Omental fat pad (tissue), 4 donors: Measurements from ENCODE around the gene NCF4. TPM values are rescaled to one million over a fixed set of nuclear protein-coding genes. Genes with fewer than 3 reads are reported as not detected.

ENCODE experiments used
- ATAC-seq: fragments of 150-250 bp; one replicate; pipeline ENCODE4 v1.9.1; 2016; ENCODE audit warnings: mild to moderate bottlenecking, moderate library complexity; ENCODE audit not compliant: low FRiP score
- DNase-seq: peaks from one replicate; pipeline ENCODE4 v3.0.0-alpha.2; 2019; ENCODE audit warnings: low spot score
- total RNA-seq, 4 donors: library from RNA; depleted of rRNA; stranded (reverse); fragments of >200 nt; gene quantifications; one replicate each; pipeline ENCODE4 v1.1.0, GENCODE V29; 2016
- TF ChIP-seq, protein P1 (sequence below), 3 donors: fragments of 450-650 bp; IDR thresholded peaks; one replicate each; pipeline ENCODE4 v1.5.1; 2016 to 2017; ENCODE audit warnings: antibody characterized with exemption in 3 of 3, mild to moderate bottlenecking in 3 of 3, moderate library complexity in 2 of 3

NCF4 gene
- total RNA-seq, 4 donors from 2014 or later = 31.6 to 78.8 (median 41.6) TPM

DNA sequence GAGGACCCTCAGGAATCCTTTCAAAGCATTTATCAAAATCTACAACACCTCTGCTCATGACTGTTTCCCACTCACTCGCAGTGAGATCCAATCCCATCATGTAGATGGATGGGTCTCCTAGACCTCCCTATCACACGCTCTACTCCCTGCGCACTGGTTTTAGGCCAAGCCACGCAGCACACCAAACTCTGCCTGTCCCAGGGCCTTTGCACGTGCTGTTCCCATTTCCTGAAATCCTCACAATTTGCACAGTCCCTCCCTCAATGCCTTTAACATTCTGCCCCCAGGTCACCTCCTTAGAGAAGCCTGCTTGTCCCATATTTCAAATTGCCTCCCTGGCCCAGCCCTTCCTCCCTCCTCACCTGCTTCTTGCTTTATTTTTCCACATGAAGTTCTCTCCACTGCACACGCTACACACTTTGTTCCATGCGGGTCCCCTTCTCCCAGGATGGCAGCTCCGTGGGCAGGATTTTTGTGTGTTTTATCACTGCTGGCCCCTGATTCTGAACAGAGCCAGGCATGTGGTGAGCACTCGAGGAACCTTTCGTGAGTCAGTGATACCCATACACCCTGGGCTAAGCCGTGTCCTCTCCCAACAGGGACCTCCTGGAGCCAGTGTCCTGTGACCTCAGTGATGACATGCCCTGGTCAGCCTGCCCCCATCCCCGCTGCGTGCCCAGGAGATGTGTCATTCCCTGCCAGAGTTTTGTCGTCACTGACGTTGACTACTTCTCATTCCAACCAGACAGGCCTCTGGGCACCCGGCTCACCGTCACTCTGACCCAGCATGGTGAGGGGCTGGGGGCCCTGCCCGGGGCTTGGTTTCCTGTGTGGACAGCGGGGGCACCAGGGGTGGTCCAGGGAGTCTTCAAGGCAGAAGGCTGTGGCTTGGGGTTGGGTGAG is 64.8 kb downstream of the NCF4 start:
- DNase-seq (no peak), ATAC-seq (no peak)
- TF ChIP-seq, protein P1, sequence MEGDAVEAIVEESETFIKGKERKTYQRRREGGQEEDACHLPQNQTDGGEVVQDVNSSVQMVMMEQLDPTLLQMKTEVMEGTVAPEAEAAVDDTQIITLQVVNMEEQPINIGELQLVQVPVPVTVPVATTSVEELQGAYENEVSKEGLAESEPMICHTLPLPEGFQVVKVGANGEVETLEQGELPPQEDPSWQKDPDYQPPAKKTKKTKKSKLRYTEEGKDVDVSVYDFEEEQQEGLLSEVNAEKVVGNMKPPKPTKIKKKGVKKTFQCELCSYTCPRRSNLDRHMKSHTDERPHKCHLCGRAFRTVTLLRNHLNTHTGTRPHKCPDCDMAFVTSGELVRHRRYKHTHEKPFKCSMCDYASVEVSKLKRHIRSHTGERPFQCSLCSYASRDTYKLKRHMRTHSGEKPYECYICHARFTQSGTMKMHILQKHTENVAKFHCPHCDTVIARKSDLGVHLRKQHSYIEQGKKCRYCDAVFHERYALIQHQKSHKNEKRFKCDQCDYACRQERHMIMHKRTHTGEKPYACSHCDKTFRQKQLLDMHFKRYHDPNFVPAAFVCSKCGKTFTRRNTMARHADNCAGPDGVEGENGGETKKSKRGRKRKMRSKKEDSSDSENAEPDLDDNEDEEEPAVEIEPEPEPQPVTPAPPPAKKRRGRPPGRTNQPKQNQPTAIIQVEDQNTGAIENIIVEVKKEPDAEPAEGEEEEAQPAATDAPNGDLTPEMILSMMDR (IDR thresholded peaks at IDR 0.05) = no peak

DNA sequence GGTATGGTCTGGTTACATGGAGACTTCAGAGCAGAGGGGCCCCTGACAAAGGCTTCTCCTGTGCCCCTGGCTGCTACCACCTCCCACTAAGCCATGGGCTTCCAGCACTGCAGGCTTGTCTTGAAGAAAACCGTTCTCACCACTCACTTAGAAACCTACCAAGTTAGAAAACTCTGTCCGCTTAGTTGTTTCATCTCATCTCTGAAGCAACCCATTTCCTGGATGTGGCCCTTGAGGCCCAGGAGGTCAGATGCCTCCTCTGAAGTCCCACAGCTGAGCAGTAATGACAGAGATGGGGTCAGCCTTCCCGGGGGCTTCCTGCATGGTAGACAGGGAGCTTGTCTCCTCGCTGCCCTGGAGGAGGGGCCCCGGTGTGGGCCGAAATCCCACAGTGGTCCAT is 65.5 kb downstream of the NCF4 start:
- ATAC-seq = no peak
- no peak for DNase-seq
- TF ChIP-seq, protein P1 (IDR thresholded peaks at IDR 0.05) = no peak

DNA sequence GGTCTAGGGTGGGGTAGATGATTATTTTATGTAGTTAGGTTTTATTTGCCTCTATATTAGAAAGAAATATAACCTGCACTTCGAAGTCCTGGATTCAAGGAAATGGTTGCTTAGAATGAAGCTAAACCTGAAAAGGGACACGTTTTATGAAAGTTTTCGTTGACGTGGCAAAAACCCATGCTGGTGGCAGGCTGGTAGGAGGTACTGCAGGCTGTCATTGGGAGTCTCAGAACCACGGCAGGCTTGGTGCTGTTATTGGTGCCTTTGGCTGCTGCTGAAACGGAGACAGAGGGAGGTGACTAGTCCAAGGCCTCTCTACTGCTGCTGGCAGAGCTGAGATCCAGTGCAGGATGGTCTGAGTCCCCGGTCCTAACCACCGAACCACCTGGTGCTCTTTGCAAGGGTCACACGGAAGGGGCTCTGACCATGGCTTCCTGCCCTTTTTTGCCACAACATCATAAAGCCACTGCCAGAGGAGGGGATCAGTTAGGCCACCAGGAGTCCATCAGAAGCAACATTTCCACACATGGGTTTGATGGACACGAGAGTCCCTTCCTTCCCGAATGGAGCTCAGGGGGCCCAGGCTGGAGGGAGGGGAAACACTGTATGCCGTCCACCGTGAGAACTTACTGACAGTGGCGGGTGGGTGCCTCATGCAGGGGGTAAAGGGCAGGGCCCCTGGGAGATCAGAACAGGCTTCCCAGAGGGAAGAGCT is 66.1 kb downstream of the NCF4 start:
- no peak for ATAC-seq
- no peak for DNase-seq
- TF ChIP-seq, protein P1 (IDR thresholded peaks at IDR 0.05) = no peak

Other genes starting within 250 kb of the NCF4 start
- under 1 TPM in 1 of 4 donors, not detected in 3; 0.19 TPM for gene CACNG2, start 157.3 kb upstream of the NCF4 start, total RNA-seq
- gene IFT27, start 84.9 kb upstream of the NCF4 start, total RNA-seq = 10 to 100 TPM in 2 of 4 donors, 1 to 10 TPM in 2; 4.4 to 15.8 (median 10.8) TPM
- not detected for gene PVALB, start 44.0 kb upstream of the NCF4 start, total RNA-seq
- gene CSF2RB, start 52.6 kb downstream of the NCF4 start, total RNA-seq = 10 to 100 TPM in 2 of 4 donors, 1 to 10 TPM in 2; 5.7 to 28.4 (median 17.0) TPM
- gene TST, start 158.4 kb downstream of the NCF4 start, total RNA-seq = 100 to 1,000 TPM in 1 of 4 donors, 10 to 100 TPM in 3; 45.4 to 141 (median 78.0) TPM
- 100 to 1,000 TPM in 3 of 4 donors, 10 to 100 TPM in 1; 73.9 to 193 (median 145) TPM for gene MPST, start 158.7 kb downstream of the NCF4 start, total RNA-seq
- gene KCTD17, start 190.7 kb downstream of the NCF4 start, total RNA-seq = 10 to 100 TPM in 1 of 4 donors, 1 to 10 TPM in 3; 6.2 to 17.3 (median 8.3) TPM
- gene TMPRSS6, start 248.7 kb downstream of the NCF4 start, total RNA-seq = not detected